Activated CD8-positive, alpha-beta memory T cell treated with anti-CD3 and anti-CD28 coated beads, Interleukin-2, amount 10 ng/mL, durations not matched to agents 7 days and 5 days (primary cell): ENCODE measurements around the gene TAS2R20. TPM values are rescaled to one million over a fixed set of nuclear protein-coding genes. Genes with fewer than 3 reads are reported as not detected.

Experiments used
- total RNA-seq, 2 experiments: library from RNA; stranded (reverse); gene quantifications; one replicate each; pipeline ENCODE4 v1.2.3, GENCODE V29; 2021

The TAS2R20 gene
- total RNA-seq, 2 experiments from 2014 or later: 1.5 to 2.0 TPM

Other genes with a start within 250 kb of the TAS2R20 start
- not detected for gene TAS2R7, start 195.7 kb downstream of the TAS2R20 start, total RNA-seq
- not detected for gene TAS2R8, start 191.0 kb downstream of the TAS2R20 start, total RNA-seq
- not detected for gene TAS2R9, start 188.1 kb downstream of the TAS2R20 start, total RNA-seq
- gene TAS2R10, start 171.9 kb downstream of the TAS2R20 start, total RNA-seq: under 1 TPM in 1 of 2 experiments, not detected in 1; 0.29 TPM
- gene PRR4, start 148.8 kb downstream of the TAS2R20 start, total RNA-seq: 1 to 10 TPM; 1.3 to 2.2 TPM
- gene PRH1, start 114.0 kb downstream of the TAS2R20 start, total RNA-seq: 10 to 100 TPM; 13.5 to 23.0 TPM
- gene TAS2R13, start 88.7 kb downstream of the TAS2R20 start, total RNA-seq: 1 to 10 TPM in 1 of 2 experiments, under 1 TPM in 1; 0.45 to 1.3 TPM
- gene PRH2, start 69.1 kb downstream of the TAS2R20 start, total RNA-seq: under 1 TPM in 1 of 2 experiments, not detected in 1; 0.76 TPM
- gene TAS2R14, start 59.0 kb downstream of the TAS2R20 start, total RNA-seq: 1 to 10 TPM; 1.5 to 1.8 TPM
- gene TAS2R50, start 11.4 kb downstream of the TAS2R20 start, total RNA-seq: 1 to 10 TPM in 1 of 2 experiments, under 1 TPM in 1; 0.89 to 1.1 TPM
- gene TAS2R19, start 24.3 kb upstream of the TAS2R20 start, total RNA-seq: 1 to 10 TPM; 1.8 to 2.0 TPM
- gene TAS2R31, start 33.1 kb upstream of the TAS2R20 start, total RNA-seq: 1 to 10 TPM; 2.0 to 5.2 TPM
- 1 to 10 TPM in 1 of 2 experiments, under 1 TPM in 1; 0.73 to 1.1 TPM for gene TAS2R46, start 64.0 kb upstream of the TAS2R20 start, total RNA-seq
- gene TAS2R43, start 94.0 kb upstream of the TAS2R20 start, total RNA-seq: under 1 TPM; 0.28 to 0.53 TPM
- 1 to 10 TPM; 2.1 to 3.4 TPM for gene TAS2R30, start 136.3 kb upstream of the TAS2R20 start, total RNA-seq
- 1 to 10 TPM; 8.8 to 9.0 TPM for gene SMIM10L1, start 172.9 kb upstream of the TAS2R20 start, total RNA-seq
- not detected for gene TAS2R42, start 188.6 kb upstream of the TAS2R20 start, total RNA-seq